NCI-H526 (cell line): ENCODE data around the gene CLRN1.

Experiments
- DNase-seq, 2 experiments: peaks; one replicate each; lab custom pipeline; 2025; lab: John Stamatoyannopoulos, UW

The CLRN1 gene

DNA sequence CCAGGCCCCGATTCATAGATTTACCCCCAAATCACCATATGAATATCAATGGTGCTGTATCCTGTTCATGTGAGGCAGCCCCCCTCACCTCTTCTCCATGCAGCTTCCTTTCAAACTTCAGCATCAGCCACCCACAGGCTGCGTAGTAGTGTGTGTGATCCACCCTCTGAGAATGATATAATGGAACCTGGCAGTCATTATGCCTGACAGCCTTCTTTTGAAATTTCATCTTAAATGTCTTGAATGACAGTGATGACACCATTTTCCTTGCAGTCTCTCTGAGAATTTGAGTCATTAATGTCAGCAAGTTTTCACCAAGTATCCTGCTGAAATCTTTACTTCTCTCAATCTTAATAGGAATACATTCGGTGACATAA is 3.5 kb upstream of the CLRN1 start:
- DNase-seq, result no peak

DNA sequence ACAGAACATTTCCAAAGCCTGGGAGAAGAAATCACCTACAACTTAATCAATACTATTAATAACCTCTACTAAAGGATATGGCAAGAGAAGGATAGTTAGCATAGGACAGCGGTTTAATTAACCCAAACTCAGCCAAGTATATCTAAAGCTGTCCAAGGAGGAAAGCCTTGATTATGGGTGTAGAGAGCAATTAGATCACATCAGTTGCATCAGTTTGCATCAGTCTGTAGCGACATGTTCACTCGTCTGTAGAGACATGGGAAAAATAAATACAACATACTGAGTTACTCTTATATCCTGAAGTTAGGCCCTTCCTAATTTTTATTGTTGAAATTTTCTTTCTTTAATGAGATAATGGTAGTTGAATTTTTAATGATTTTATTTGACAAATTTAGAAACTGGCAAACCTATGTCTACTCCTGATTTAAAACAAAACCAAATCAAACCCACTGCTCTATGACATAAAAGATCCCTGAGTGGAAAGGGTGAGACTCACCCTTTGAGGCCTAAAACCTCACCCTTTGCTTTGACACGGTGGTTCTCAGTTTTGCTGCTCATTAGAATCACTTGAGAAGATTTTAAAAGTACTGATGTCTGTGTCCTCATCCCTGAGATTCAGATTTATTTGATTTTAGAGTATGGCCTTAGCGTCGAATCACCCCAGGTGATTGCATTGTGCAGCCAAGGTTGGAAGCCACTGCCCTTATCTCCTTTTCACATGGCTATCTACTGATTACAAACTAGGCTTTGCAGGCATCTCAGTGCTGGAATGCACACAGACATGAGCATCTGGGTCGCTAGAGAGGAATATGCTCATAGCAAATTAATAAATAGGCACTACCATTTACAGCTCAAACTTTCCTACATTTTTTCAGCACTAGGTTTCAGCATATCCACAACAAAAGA is 2.8 kb upstream of the CLRN1 start:
- DNase-seq, result no peak

DNA sequence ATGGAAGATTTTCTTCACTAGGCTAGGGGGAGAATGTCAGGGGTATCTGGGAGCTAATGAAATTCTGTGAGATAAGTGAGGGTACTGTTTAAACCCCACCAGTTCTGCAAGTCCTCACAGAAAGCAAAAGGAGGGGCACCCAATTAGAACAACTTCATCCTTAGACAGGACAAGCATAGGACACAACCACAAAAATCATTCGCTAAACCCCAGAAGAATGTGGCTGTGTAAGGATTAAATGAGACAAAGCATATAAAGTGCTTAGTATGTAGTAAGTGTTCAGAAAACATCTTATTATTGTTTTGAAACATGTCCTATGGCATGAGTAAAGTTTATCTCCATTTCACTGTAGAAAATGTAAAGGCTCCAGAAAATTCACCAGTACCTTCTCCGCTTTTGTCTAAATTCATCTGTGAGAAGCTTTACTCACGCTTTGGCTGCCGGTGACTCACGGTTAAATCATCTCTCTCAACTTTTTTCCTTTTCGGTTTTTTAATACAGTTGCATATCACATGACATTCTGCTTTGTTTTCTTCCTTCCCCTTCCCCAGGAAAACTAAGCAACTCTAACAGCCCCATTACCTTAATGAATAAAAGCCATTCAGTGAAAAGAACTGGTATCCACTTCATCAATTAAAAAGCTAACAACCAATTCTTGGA is 1.7 kb downstream of the CLRN1 start:
- DNase-seq, result no peak

DNA sequence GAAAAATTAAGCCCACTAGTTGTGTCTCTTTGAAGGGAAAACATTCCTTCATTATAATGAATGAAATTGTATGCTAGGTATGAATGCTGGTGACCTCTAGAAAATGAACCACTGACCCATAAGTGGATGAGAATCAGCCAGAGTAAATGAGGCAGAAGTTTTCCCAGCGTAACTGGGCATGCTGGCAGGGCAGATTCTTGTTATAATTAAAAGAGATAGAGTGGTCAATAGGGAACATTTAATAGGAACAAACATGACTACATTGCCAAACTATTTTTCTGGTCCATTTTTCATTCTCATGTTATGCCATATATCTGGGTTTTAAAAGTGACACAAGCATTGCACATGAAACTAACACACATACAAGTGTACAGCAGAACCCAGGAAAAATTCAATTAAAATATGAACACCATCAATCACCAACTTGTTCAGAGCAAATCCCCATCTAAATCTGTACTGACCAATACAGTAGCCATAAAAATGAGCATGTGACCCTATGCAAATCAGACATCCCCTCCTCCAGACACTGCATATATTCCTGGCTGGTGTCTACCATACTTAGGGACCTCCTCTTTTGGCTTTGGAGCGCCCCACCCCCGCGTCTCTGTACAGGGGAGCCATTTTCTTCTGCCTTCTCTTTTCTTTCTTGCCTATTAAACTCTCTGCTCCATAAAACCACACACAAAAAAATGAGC is 4.0 kb downstream of the CLRN1 start:
- no peak for DNase-seq

DNA sequence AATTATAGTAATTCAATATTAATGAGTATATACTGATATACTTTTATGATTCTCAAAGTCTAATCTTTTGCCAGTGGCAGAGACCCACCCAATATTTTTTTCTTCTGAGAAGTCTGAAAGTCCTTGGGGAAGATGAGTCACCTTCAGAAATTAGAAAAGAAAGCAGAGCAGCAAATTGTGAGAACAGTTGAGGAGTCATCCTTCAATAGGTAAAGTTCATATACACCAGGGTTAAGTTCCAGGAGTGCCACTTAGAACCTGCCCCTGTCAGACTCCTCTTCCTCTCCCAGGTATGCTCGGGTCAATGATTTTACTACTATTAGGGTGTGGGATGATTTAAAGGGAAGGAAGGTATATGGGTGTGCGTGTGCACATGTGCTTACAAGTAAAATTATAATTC is 7.1 kb downstream of the CLRN1 start:
- no peak for DNase-seq

DNA sequence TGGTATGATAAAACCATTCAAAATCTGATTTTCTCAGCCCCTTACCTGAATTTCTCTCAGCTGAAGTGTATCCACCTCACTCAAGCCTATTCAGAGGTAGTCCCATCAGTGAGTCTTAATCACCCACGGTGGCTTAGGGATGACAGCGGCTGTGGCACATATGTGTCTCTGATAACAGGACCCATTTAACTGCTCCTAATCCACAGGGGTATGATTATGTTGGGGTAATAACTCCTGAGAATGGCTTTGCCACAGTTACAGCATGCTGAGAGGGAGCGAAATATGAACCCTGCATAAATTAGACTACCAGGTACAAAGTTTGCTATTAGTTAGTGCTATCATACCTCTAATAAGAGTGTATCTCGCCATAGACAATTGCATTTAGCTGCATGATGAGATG is 10.6 kb downstream of the CLRN1 start:
- DNase-seq, result no peak

DNA sequence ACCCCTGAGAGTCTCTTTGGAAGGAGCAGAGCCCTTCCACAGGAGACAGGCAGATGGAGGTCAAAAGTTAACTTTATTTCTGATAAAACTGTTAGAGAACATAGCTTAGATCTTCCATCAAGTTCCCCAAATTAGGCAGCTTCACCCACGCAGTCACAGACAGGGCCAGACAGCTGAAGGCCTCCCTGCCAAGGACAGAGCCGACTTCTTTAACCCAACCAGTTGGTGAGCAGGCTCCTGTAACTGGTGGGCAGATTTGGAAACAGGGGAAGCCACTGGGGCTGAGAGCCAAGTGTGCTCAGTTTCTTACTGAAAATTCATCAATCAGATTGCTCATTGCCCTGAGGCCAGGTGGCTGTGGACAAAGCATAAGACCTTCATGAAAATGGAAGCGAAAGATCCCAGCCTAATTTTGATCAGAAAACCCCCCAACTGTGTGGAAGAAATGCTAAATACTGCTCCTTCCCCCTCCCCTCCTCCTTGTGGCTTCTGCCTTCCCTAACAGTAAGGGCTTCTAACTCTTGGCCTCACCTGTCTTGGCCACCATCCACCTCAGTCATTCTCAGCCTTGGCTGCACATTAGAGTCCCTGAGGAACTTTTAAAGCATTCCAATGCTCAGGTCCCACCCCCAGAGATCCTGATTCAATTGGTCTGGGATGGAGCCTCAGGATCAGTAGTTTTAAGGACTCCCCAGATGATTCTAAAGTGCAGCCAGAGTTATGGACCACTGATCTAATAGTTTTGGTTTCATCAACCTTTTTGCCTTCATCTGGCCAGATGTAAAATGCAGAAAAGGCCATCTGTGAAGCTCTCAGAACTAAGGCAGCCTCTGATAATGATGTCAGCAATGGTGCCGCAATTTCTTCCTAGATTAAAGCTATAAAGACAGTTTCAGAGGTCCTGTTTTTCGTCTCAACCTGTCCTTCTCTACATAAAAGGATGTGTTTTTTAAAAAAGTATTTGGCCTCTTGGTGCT is 11.5 kb downstream of the CLRN1 start:
- no peak for DNase-seq

DNA sequence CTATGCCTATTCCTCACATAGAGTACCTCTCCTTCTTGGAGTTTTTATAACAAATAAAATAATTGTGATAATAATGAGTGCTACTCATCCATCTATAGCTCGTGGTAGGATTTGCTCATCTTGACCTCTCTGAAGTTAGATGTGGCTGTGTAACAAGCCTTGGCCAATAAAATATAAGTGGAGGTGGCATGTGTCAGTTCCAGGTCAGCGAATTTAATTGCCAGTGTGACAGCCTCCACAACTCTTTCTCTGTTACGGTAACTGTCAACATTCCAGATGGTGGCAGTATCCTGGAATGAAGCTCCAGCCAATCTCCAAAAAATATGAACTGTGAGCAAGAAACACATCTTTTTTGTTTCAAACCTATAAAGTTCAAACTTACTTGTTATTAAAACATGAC is 13.8 kb downstream of the CLRN1 start:
- DNase-seq, result no peak

DNA sequence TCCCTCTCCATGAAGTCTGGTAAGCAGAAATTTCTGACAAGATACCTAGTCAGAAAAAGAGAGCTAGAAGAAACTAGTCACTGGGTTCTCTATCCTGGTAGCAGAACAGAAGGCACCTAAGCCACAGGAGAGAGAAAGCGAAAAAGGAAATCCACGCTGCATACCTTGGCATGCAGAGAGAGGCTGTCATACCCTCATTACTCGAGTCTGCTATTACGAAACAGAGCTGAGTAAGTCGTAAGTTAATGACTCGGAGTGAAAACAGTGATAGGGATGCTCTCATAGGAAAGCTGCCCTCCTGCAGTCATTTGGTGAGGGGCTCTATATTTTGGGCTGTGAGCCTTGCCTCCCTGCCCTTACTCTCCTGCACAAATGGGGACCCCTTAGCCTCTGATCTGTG is 16.2 kb downstream of the CLRN1 start:
- DNase-seq, result no peak

DNA sequence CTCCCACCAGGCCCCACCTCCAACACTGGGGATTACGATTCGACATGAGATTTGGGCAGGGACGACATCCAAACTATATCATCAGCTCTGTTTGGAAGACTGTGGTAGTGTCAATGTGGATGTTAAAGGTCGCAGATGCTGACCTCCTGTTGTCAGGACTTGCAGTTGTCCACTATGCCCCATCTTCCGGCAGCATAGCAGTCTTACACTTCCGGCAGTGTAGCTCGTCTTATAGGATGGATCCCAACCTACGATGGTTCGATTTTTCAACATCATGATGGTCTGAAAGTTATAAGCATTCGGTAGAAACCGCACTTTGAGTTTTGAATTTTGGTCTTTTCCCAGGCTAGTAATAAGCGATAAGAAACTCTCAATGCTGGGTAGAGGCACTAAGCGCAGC is 20.6 kb downstream of the CLRN1 start:
- no peak for DNase-seq

DNA sequence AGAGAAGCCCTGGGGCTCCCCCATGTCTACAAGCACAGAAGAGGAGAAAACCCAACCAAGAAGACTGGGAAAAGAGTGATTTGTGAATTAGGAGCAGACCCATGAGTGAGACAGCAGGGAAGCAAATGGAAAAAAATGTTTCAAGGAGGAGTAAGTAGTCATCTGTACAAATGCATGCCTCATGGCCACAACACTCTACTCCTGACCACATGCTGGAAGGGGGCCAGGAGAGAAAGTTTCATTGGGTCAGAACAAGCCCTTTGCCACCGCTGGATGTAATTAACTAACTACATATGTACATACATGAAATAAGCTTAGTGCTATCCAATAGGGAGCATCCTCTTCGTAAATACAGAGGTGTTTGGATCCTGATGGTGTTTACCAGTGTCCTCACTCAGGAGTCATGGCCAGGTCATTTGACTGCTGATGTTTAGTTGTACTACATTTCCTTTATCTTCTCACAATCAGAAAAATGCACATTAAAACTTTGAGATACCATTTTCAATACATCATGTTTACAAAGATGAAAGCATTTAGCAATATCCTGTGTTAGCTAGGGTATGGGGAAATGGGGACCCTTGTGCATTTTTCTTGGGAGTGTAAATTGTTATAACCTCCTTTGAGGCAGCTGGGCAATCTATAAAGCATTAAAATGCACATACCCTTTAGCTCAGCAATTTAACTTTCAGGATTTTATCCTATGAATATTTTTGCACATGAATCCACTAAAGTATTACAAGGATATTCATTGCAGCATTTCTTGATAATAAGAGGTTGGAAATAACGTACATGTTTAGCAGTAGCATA is 27.1 kb downstream of the CLRN1 start:
- DNase-seq, result no peak

DNA sequence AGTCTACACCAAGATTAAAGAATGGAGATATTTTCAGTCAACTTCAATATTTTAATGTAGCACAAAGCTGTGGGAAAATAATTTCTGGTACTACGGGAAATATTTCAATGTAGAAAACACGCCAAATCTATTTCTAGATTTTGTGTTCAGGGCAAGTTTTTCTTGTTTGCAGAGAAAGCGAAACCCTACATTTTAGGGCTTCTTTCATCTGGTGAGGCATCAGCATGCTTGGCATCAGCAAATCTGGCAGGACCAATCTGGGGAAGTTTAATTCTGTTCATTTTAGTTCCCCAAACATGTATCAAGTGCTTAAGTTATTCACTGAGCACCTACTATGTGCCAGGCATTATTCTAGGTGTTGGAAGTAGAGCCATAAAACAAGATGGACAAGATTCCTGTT is 30.3 kb downstream of the CLRN1 start:
- no peak for DNase-seq

DNA sequence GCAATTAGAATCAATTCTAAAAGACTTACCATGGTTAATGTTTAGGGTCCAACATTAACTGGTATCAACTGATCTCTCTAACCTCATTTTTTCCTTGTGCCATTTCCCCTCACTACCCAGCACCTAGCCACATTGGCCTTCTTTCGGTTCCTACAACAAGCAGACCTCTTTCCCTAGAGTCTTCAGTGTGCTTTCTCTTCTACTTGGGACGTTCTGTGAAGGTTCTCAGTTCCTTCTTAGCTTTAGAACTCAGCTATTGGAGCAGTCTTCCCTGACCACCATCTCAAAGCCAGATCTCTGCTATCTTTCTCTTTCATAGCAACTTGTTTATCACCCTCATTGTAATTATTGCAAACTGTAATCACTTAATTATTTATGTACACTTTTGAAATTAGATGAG is 35.8 kb downstream of the CLRN1 start:
- DNase-seq, result no peak

DNA sequence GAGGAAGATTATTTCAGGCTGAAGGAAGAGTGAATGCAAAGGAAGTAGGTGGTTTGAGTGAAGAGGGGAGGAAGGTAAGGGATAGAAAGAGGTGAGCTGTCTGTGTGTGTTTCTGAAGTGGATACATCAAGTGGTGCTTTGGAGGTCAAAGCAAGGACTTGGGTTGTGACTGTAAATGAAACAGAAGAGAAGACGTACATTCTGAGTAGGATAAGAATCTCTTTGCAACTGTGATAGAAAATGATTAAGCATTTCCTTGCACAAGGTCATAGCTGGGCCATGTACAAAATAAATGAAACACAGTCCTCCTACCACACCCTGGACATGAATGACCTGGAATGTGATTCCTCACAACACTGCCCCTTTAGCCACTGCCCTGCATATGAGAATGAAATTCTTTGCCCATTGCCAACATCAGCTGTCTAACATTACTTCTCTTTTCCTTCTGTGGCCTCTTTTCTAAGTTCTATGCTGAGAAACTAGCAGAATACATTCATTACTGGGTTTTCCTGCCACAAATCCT is 39.0 kb downstream of the CLRN1 start:
- no peak for DNase-seq

DNA sequence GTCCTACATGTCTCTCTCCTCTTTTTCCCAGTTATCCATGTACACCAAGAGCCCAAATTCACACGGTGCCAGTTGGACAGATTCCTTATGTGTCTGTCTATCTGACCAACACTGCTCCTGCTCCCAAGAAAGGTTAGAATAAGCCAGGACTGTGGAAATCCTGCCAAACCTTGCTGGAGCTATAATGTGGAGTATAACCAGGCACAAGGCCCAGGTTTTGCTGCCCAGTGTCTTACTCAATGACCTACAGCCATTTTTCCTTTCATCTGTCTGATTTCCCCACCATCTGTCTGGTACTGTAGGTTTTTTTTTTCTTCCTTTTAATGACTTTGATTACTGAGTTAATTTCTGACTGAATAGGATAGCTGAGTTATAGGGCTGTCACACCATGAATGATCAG is 40.8 kb downstream of the CLRN1 start:
- DNase-seq, result no peak

DNA sequence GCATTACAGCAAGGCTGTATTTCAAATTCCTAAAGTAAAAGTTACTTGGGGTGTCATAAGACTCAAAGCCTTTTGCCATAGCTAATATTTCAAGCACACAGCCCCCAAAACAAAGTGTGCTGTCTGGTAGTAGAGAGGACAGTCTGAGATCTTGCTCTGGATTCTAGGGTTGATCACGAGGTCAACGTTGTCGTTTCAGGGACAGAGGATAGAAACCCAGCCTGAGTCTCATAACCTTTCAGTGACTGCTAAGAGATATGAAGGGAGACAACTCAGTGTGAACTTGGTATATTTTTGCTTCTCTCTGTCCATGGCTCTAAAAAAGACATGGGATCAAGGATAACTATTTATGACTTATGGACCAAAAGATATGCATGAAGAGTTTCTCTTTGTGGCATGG is 41.7 kb downstream of the CLRN1 start:
- DNase-seq, result no peak

DNA sequence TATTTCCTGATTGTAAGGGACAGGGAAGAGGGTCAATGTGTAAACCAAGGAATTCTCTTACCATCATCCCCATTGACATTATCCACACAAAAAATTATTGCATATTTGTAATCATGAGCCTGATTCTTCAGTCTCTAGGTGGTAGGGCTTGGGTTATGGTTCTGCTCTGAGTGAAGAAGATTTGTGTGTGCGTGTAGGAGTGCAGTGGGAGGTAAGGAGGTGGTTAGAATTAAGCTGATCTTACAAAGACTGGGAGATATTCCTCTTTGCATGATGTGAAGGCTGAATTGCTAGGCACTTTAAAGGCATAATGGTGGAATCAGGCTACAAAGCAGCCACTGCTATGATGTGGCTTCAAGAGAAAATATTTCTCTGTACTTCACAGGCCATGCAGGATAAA is 44.3 kb downstream of the CLRN1 start:
- no peak for DNase-seq

DNA sequence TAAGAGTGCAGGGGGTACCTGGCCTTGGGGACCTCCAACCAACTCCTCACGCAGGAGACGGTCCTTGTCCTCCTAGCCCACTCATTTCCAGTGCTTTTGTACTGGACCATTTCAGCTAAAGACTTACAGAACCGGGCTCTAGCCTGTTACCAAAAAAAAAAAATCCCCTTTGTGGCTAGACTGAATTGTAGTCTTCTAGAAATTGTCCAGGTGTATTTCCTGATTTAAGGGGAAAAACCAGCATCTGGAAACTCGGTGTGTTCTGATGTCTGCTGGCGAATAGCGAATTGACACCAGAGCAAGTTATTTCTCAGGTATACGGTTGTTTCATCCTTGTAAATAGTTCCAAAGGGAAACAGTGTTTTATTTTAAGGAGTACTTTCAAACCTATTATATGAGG is 46.2 kb downstream of the CLRN1 start:
- DNase-seq, result no peak

DNA sequence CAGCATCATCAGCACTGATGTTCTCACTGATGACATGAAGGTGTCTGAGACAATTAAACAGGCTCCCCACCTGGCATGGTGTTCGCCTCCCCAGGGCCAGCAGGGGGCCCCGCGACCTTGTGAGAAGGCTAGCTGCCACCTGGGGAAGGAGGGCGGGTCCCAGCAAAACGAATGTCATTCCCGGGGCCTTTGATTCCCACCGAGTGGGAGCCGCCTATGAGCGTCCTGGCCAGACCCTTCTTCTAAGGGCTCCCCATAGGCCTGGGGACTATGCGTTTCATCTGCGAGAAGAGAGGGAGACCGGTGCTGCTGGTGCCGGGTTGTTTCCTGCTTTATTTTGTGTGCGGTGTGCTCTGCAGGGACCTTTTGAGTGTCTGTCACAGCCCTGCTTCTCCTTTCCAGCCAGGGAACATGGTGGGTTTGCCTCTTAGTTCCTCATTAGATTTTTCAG is 46.8 kb downstream of the CLRN1 start:
- peak; percentile 71 to 93 for DNase-seq

DNA sequence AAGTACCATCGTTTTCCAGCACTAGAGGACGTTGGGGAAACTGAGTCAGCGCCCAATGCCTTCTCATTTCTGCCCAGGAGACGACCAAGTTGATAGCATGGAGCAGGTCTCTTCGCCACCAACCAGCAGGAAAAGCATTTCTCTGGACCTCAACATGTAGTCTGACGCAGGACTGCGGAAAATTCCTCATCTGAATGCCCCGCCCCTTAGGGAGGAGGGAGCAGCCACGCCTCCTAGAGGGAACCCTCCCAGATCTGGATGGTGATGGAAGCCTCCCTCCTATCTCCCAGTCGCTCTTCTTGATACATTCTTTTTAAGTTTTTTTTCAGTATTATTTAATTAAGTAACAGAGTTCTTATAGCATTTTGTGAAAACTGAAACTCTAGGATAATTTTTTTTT is 49.9 kb downstream of the CLRN1 start:
- DNase-seq, result peak in 1 of 2 experiments; percentile 14

DNA sequence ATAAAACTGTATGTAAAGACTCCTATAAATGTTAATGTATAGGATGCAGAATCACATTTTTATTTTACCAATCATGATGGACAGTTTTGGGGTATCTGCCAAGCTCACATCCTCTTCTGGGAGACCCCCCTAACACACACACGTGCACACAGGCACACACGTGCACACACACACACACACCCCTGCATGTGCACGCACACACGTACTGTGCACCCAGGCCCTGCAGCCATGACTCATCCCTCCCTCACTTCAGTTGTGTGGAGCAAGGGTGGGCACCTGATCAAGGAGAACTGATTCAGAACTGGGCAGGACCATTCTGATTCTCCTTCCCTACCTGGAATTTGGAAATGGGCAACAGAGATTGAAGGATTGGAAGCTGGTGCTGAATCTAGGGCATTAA is 51.3 kb downstream of the CLRN1 start:
- DNase-seq, result no peak
